Neural cell (in vitro differentiated cells): ENCODE data around the gene TDRKH. TPM values are rescaled to one million over a fixed set of nuclear protein-coding genes. Genes with fewer than 3 reads are reported as not detected.

Experiments used
- H2AFZ ChIP-seq: fragments of 200-600, 300-800 bp; sonication (generic), shearing (Covaris generic); 2 replicates; pipeline ENCODE4 v1.6.0; 2014; ENCODE audit warnings: low read depth, mild to moderate bottlenecking, antibody characterized with exemption, low read length, moderate library complexity
- H3F3A ChIP-seq: fragments of 200-600 bp; shearing (Covaris generic); 2 replicates; pipeline ENCODE4 v1.6.1; 2016; ENCODE audit warnings: mild to moderate bottlenecking, moderate library complexity, mixed read lengths, antibody characterized with exemption, low read length; ENCODE audit not compliant: insufficient read depth, poor library complexity, severe bottlenecking
- H3K27ac ChIP-seq: fragments of 200-600, 300-800 bp; sonication (generic), shearing (Covaris generic); 2 replicates; pipeline ENCODE4 v1.5.1; 2014; ENCODE audit warnings: mild to moderate bottlenecking, low read length, moderate library complexity
- H3K27me3 ChIP-seq: fragments of 300-800, 200-600 bp; sonication (generic), shearing (Covaris generic); 2 replicates; pipeline ENCODE4 v1.6.0; 2014; ENCODE audit warnings: mild to moderate bottlenecking, low read depth, low read length, moderate library complexity; ENCODE audit not compliant: insufficient read depth
- H3K36me3 ChIP-seq: fragments of 300-800, 200-600 bp; sonication (generic), shearing (Covaris generic); 2 replicates; pipeline ENCODE4 v1.5.1; 2014; ENCODE audit warnings: mild to moderate bottlenecking, antibody characterized with exemption, low read length, moderate library complexity; ENCODE audit not compliant: insufficient read depth
- H3K4me2 ChIP-seq: fragments of 300-800, 200-600 bp; sonication (generic), shearing (Covaris generic); 2 replicates; pipeline ENCODE4 v1.6.0; 2014; ENCODE audit warnings: mild to moderate bottlenecking, low read length
- H3K4me3 ChIP-seq: fragments of 300-800, 200-600 bp; sonication (generic), shearing (Covaris generic); 2 replicates; pipeline ENCODE4 v1.5.1; 2014; ENCODE audit warnings: mild to moderate bottlenecking, low read length, moderate library complexity
- H3K79me2 ChIP-seq: fragments of 200-600 bp; shearing (Covaris generic); replicated peaks from 2 replicates; pipeline ENCODE4 v1.6.0; 2014; ENCODE audit warnings: mild to moderate bottlenecking, low read length, moderate library complexity; ENCODE audit not compliant: insufficient read depth
- H3K9ac ChIP-seq: fragments of 300-800, 200-600 bp; sonication (generic), shearing (Covaris generic); 2 replicates; pipeline ENCODE4 v1.6.1; 2016; ENCODE audit warnings: mild to moderate bottlenecking, low read length, mixed read lengths
- H3K9me2 ChIP-seq: fragments of 200-600 bp; shearing (Covaris generic); 2 replicates; pipeline ENCODE4 v1.6.1; 2016; ENCODE audit warnings: mild to moderate bottlenecking, low read length, mixed read lengths; ENCODE audit not compliant: insufficient read depth
- H3K9me3 ChIP-seq: fragments of 200-600, 300-800 bp; sonication (generic), shearing (Covaris generic); 2 replicates; pipeline ENCODE4 v1.6.1; 2016; ENCODE audit warnings: mild to moderate bottlenecking, mixed run types, low read length, moderate library complexity, mixed read lengths
- H4K20me1 ChIP-seq: fragments of 200-600 bp; shearing (Covaris generic); 2 replicates; pipeline ENCODE4 v1.6.1; 2016; ENCODE audit warnings: mild to moderate bottlenecking, mixed run types; ENCODE audit not compliant: insufficient read depth
- CTCF ChIP-seq: fragments of 450-650 bp; IDR thresholded peaks from 2 replicates; pipeline ENCODE4 v1.5.1; 2014; ENCODE audit warnings: antibody characterized with exemption, mild to moderate bottlenecking, moderate library complexity; ENCODE audit not compliant: poor library complexity, severe bottlenecking
- EP300 ChIP-seq: fragments of 450-650 bp; conservative IDR thresholded peaks from 2 replicates; pipeline ENCODE4 v1.6.1; 2014; ENCODE audit warnings: antibody characterized with exemption, mild to moderate bottlenecking, moderate library complexity; ENCODE audit not compliant: poor library complexity, severe bottlenecking
- EZH2 ChIP-seq: fragments of 200-600, 300-800 bp; shearing (Covaris generic), sonication (generic); IDR thresholded peaks from 2 replicates; pipeline ENCODE4 v1.6.1; 2014; ENCODE audit warnings: antibody characterized with exemption, low read length, borderline replicate concordance, mild to moderate bottlenecking; ENCODE audit not compliant: insufficient read depth, poor library complexity, severe bottlenecking
- MXI1 ChIP-seq: fragments of 450-650 bp; conservative IDR thresholded peaks from 2 replicates; pipeline ENCODE4 v1.6.1; 2014; ENCODE audit warnings: antibody characterized with exemption, mild to moderate bottlenecking; ENCODE audit not compliant: poor library complexity, severe bottlenecking
- POLR2AphosphoS5 ChIP-seq: IDR thresholded peaks from 2 replicates; pipeline ENCODE4 v1.6.1; 2012
- RAD21 ChIP-seq: fragments of 450-650 bp; conservative IDR thresholded peaks from 2 replicates; pipeline ENCODE4 v1.6.1; 2014; ENCODE audit warnings: antibody characterized with exemption, mild to moderate bottlenecking, moderate library complexity
- REST ChIP-seq: IDR thresholded peaks from 2 replicates; pipeline ENCODE4 v1.6.1; 2012; ENCODE audit warnings: borderline replicate concordance
- SMC3 ChIP-seq: fragments of 450-650 bp; conservative IDR thresholded peaks from 2 replicates; pipeline ENCODE4 v1.6.1; 2014; ENCODE audit warnings: antibody characterized with exemption, mild to moderate bottlenecking, moderate library complexity; ENCODE audit not compliant: poor library complexity
- TAF1 ChIP-seq: IDR thresholded peaks from 2 replicates; pipeline ENCODE4 v1.6.1; 2012; ENCODE audit warnings: low read depth
- polyA plus RNA-seq: library from polyadenylated mRNA; depleted of rRNA; stranded (reverse); fragments of >200 nt; gene quantifications from 2 replicates; pipeline ENCODE4 v1.2.3, GENCODE V29; 2014

TDRKH gene
- polyA plus RNA-seq, 1 donor from 2014 or later, result 19.5 TPM

- no peaks in the 10 kb centered on the region for H3K9me2 ChIP-seq
- no peak overlapping the region for H2AFZ ChIP-seq
- no peak for TF ChIP-seq CTCF
- TF ChIP-seq RAD21, result no peak
- no peak for TF ChIP-seq SMC3
- TF ChIP-seq REST, result no peak
- no peak for TF ChIP-seq POLR2AphosphoS5
- no peak for TF ChIP-seq TAF1
- TF ChIP-seq EZH2, result no peak
- no peak for TF ChIP-seq MXI1
- no peak for TF ChIP-seq EP300
- no peaks in the 10 kb centered on the region for H3F3A ChIP-seq
- H4K20me1 ChIP-seq, result no peaks in the 10 kb centered on the region
- no peaks in the 10 kb centered on the region for H3K27me3 ChIP-seq
- H3K79me2 ChIP-seq, result no peaks in the 10 kb centered on the region
- H3K27ac ChIP-seq, result no peak overlapping the region
- no peak overlapping the region for H3K4me3 ChIP-seq
- H3K4me2 ChIP-seq, result no peak overlapping the region
- H3K9me3 ChIP-seq, result peaks cover 6% of the 10 kb centered on the region
- no peaks in the 10 kb centered on the region for H3K36me3 ChIP-seq
- no peak overlapping the region for H3K9ac ChIP-seq
These were observed 50.5 kb downstream of the TDRKH start for GRCh38 chr1:151739590-151740355.

- Histone ChIP-seq H3K4me3 (no peak overlapping the region), H3K9me2 (no peaks in the 10 kb centered on the region), H3K27me3 (no peaks in the 10 kb centered on the region), H3F3A (no peaks in the 10 kb centered on the region), H3K79me2 (no peaks in the 10 kb centered on the region), H3K27ac (no peak overlapping the region), H3K4me2 (no peak overlapping the region), H3K9ac (no peak overlapping the region), H3K36me3 (no peaks in the 10 kb centered on the region), H3K9me3 (peaks cover 6% of the 10 kb centered on the region), H4K20me1 (no peaks in the 10 kb centered on the region), H2AFZ (no peak overlapping the region)
- TF ChIP-seq SMC3 (no peak), MXI1 (no peak), REST (no peak), EP300 (no peak), EZH2 (no peak), POLR2AphosphoS5 (no peak), CTCF (no peak)
These were observed 52.8 kb downstream of the TDRKH start for GRCh38 chr1:151737479-151737878.
